ENCODE measurements around the gene PDSS2.

DNA sequence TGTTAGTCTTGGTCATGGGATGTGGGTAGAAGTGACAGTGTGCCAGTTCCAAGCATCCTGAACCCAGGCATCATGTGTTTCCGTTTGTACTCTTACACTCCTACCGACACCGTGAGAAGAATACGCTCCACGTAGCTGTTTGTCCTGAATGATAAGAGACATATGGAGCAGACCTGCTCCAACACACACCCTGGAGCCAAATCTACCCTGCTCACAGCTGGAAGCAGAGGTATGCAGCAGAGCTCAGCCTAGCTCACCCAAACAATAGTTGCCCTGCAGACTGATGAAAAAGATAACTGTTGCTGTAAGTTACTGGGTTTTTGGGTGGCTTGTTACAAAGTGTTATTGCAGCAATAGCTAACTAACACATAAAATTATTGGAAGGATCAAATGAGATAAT, 14.3 kb upstream of the PDSS2 start:
- TF ChIP-seq, protein P1, sequence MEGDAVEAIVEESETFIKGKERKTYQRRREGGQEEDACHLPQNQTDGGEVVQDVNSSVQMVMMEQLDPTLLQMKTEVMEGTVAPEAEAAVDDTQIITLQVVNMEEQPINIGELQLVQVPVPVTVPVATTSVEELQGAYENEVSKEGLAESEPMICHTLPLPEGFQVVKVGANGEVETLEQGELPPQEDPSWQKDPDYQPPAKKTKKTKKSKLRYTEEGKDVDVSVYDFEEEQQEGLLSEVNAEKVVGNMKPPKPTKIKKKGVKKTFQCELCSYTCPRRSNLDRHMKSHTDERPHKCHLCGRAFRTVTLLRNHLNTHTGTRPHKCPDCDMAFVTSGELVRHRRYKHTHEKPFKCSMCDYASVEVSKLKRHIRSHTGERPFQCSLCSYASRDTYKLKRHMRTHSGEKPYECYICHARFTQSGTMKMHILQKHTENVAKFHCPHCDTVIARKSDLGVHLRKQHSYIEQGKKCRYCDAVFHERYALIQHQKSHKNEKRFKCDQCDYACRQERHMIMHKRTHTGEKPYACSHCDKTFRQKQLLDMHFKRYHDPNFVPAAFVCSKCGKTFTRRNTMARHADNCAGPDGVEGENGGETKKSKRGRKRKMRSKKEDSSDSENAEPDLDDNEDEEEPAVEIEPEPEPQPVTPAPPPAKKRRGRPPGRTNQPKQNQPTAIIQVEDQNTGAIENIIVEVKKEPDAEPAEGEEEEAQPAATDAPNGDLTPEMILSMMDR (IDR thresholded peaks at IDR 0.05): no peak
- no peak for TF ChIP-seq POLR2A (IDR thresholded peaks at IDR 0.05)
